HG02970 (cell line): ENCODE results near the gene ASXL1.
A peak's percentile ranks its signal among the peaks of the same experiment; 100 is the strongest.
"Not testable (repeated sequence)": the region's sequence is repeated elsewhere in the genome, so short reads cannot be mapped to it uniquely, and the experiment has no call there.

Experiments used
- ATAC-seq: cut with Tn5 transposase; IDR thresholded peaks from one replicate; pipeline ENCODE4 v1.9.1; 2021; ENCODE audit warnings: mild to moderate bottlenecking, moderate library complexity, moderate number of reproducible peaks; ENCODE audit not compliant: unreplicated experiment, low FRiP score

Gene ASXL1

DNA sequence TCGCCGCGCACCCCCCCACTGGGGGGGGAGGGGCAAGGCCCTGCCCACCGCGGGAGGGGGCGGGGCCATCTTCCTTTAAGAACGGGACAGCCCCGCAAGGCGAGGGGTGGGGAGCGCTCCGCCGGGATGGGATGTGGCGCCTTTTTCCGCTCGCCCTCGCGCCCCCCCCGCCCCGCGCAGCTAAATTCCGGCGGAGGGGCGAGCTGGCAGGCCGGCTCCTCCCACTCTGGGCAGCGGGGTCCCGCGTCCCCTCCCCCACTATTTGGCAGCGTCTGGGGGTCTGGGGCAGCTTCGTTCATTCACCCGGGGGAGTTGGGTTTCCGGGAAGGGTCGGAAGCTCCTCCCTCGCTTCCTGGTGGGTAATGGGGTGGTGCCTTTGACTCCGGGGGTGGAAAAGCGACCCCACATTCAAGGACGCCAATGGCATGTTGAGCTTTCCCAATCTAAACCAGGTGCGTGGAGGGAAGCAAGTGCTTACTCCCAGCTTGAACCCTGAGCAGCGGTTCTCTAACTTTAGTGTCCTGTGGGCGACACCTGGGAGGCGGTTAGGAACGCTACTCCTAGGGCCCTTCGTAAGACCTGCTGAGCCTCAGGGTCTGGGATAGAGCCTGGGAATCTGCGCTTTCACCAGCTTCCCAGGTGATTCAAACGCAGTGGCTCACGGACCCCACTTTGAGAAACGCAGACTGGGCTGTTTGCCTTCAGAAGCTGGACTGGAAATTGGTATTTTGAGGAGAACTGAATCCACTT is 927 bp downstream of the ASXL1 start:
- ATAC-seq: peak; percentile 23

GRCh38 chr20:32359633-32360332 is 1.7 kb downstream of the ASXL1 start:
- no peak for ATAC-seq

- ATAC-seq: no peak
Observed at GRCh38 chr20:32360333-32360634, 2.2 kb downstream of the ASXL1 start.

GRCh38 chr20:32362901-32363364 is 4.8 kb downstream of the ASXL1 start:
- no peak for ATAC-seq

- no peak for ATAC-seq
Observed at GRCh38 chr20:32363492-32363891, 5.4 kb downstream of the ASXL1 start.

GRCh38 chr20:32364554-32365208 is 6.5 kb downstream of the ASXL1 start:
- ATAC-seq: no peak

- ATAC-seq: no peak
Observed at GRCh38 chr20:32365564-32365963, 7.4 kb downstream of the ASXL1 start.

- ATAC-seq: no peak
Observed at GRCh38 chr20:32366380-32366779, 8.2 kb downstream of the ASXL1 start.

GRCh38 chr20:32368323-32368722 is 10.2 kb downstream of the ASXL1 start:
- ATAC-seq: no peak

GRCh38 chr20:32368925-32369324 is 10.8 kb downstream of the ASXL1 start:
- no peak for ATAC-seq

- no peak for ATAC-seq
Observed at GRCh38 chr20:32370897-32371296, 12.8 kb downstream of the ASXL1 start.

DNA sequence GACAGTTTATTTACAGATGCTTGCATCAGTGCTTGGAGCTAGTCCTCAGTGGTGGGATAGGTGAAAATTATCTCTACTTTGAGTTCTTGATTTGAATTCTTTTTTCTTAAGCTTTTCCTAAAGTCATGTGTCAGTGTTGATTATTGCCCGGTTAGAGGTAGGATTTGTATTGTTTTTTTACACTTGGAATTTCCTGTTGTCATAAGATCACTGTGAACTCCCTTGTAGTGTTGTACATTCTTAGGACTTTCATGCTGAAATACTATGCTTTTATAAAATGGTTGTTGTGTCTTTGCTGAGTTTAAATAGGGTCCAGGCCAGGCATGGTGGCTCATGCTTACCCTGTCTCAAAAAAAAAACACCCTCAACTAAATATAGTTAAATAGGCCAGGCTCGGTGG is 20.3 kb downstream of the ASXL1 start:
- no peak for ATAC-seq

- not testable (repeated sequence) for ATAC-seq
Observed at GRCh38 chr20:32380037-32380436, 21.9 kb downstream of the ASXL1 start.

- ATAC-seq: no peak
Observed at GRCh38 chr20:32380745-32381144, 22.6 kb downstream of the ASXL1 start.

- no peak for ATAC-seq
Observed at GRCh38 chr20:32382102-32382950, 24.2 kb downstream of the ASXL1 start.

- not testable (repeated sequence) for ATAC-seq
Observed at GRCh38 chr20:32383441-32383840, 25.3 kb downstream of the ASXL1 start.

GRCh38 chr20:32385541-32385940 is 27.4 kb downstream of the ASXL1 start:
- no peak for ATAC-seq

- no peak for ATAC-seq
Observed at GRCh38 chr20:32386091-32386490, 28.0 kb downstream of the ASXL1 start.

- ATAC-seq: no peak
Observed at GRCh38 chr20:32387252-32387651, 29.1 kb downstream of the ASXL1 start.

DNA sequence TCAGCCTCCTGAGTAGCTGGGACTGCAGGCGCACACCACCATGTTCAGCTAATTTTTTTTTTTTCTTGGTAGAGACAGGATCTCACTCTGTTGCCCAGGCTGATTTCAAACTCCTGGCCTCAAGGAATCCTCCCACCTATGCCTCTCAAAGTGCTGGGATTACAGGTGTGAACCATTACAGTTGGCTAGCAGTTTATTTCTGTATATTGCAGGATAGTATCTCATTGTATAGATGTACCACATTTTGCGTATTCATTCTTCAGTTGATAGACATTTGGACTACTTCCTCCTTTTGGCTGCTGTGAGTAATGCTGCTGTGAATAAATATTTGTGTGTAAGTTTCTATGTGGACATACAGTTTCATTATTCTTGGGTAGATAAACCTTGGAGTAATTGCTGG is 32.9 kb downstream of the ASXL1 start:
- ATAC-seq: no peak

- no peak for ATAC-seq
Observed at GRCh38 chr20:32395066-32395465, 36.9 kb downstream of the ASXL1 start.
